GM12874 (cell line): ENCODE data around the gene SLC25A33.

Experiments used
- CTCF ChIP-seq: IDR thresholded peaks from 2 replicates; pipeline ENCODE4 v1.5.1; 2011; ENCODE audit warnings: low read depth, mild to moderate bottlenecking, control low read depth, low read length, moderate library complexity; ENCODE audit not compliant: insufficient read depth

The SLC25A33 gene

GRCh38 chr1:9580942-9581341, 41.7 kb downstream of the SLC25A33 start:
- TF ChIP-seq CTCF = no peak

GRCh38 chr1:9586147-9586766, 47.0 kb downstream of the SLC25A33 start:
- TF ChIP-seq CTCF = no peak

GRCh38 chr1:9588551-9589143, 49.4 kb downstream of the SLC25A33 start, which contains the start of gene TMEM201:
TMEM201 (plus strand) TSS chr1:9588911; CDS start chr1:9588931, 20 bp downstream.
- peak; percentile 84 for TF ChIP-seq CTCF

- TF ChIP-seq CTCF = no peak
These were observed 50.0 kb downstream of the SLC25A33 start for GRCh38 chr1:9589144-9589718.

- TF ChIP-seq CTCF = no peak
These were observed 50.5 kb downstream of the SLC25A33 start for GRCh38 chr1:9589719-9590157.

- no peak for TF ChIP-seq CTCF
These were observed 50.9 kb downstream of the SLC25A33 start for GRCh38 chr1:9590201-9590600.

GRCh38 chr1:9590945-9591668, 51.8 kb downstream of the SLC25A33 start:
- no peak for TF ChIP-seq CTCF
